ENCODE measurements around the gene PPP3CA. TPM values are rescaled to one million over a fixed set of nuclear protein-coding genes. Genes with fewer than 3 reads are reported as not detected.

The PPP3CA gene
- total RNA-seq, 1 experiment from 2014 or later: 15.5 TPM

- CTCF ChIA-PET: no interaction called here
- H3K27ac ChIP-seq (ENCODE audit: low read length): no peak overlapping the region
- no peak for ATAC-seq
- no peaks in the 10 kb centered on the region for H3K9me3 ChIP-seq (ENCODE audit: low read length)
- no peaks in the 10 kb centered on the region for H4K20me1 ChIP-seq (ENCODE audit: low read length)
- BruUV-seq (replicated peaks): no TSS peak
- no peak overlapping the region for H2AFZ ChIP-seq (ENCODE audit: low read length)
- POLR2A ChIA-PET (ENCODE audit: unreplicated experiment): no interaction called here
- H3K27me3 ChIP-seq (ENCODE audit: low read length): no peaks in the 10 kb centered on the region
- no peaks in the 10 kb centered on the region for H3K79me2 ChIP-seq (ENCODE audit: low read length)
- no peaks in the 10 kb centered on the region for H3K9me2 ChIP-seq (replicated peaks; ENCODE audit: low read length)
- no peaks in the 10 kb centered on the region for H3K36me3 ChIP-seq (ENCODE audit: low read depth, low read length)
- DNase-seq: no peak
- no peaks in the 10 kb centered on the region for H3F3A ChIP-seq (ENCODE audit: low read length, unreplicated experiment)
- H3K4me2 ChIP-seq (ENCODE audit: low read length): no peak overlapping the region
- H3K4me3 ChIP-seq (ENCODE audit: low read length): no peak overlapping the region
- H3K4me1 ChIP-seq (ENCODE audit: insufficient read depth, low read length): no peaks in the 10 kb centered on the region
- intact Hi-C loops (cut with micrococcal nuclease): no loop called here
- TF ChIP-seq EZH2 (IDR thresholded peaks at IDR 0.05; ENCODE audit: low read length, unreplicated experiment) (no peak), EZH2phosphoT487 (IDR thresholded peaks at IDR 0.05; ENCODE audit: borderline replicate concordance, low read length) (no peak)
- TF ChIP-seq, protein P1, sequence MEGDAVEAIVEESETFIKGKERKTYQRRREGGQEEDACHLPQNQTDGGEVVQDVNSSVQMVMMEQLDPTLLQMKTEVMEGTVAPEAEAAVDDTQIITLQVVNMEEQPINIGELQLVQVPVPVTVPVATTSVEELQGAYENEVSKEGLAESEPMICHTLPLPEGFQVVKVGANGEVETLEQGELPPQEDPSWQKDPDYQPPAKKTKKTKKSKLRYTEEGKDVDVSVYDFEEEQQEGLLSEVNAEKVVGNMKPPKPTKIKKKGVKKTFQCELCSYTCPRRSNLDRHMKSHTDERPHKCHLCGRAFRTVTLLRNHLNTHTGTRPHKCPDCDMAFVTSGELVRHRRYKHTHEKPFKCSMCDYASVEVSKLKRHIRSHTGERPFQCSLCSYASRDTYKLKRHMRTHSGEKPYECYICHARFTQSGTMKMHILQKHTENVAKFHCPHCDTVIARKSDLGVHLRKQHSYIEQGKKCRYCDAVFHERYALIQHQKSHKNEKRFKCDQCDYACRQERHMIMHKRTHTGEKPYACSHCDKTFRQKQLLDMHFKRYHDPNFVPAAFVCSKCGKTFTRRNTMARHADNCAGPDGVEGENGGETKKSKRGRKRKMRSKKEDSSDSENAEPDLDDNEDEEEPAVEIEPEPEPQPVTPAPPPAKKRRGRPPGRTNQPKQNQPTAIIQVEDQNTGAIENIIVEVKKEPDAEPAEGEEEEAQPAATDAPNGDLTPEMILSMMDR (conservative IDR thresholded peaks at IDR 0.05; ENCODE audit: low read depth, low read length): no peak
- H3K9ac ChIP-seq (ENCODE audit: low read length): no peak overlapping the region
Observed at GRCh38 chr4:101068115-101068514, 279.2 kb downstream of the PPP3CA start.

DNA sequence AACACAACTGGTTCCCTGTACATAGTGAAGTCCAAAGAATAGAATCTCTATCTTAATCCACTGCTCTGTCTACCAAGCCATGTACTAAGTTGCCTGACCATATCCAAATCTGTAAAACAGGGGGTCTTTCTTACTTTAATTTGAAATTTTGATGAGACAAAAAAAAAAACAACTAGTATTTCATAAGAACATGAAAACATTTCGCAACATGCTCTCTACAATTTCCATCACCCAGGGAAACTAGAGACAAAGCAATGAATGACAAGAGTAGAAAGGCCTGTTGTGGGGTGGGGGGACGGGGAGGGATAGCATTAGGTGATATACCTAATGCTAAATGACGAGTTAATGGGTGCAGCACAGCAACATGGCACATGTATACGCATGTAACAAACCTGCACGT is 279.9 kb downstream of the PPP3CA start:
- intact Hi-C loops (cut with micrococcal nuclease): no loop called here
- no peak overlapping the region for H2AFZ ChIP-seq (ENCODE audit: low read length)
- no peak overlapping the region for H3K4me3 ChIP-seq (ENCODE audit: low read length)
- H3K27ac ChIP-seq (ENCODE audit: low read length): no peak overlapping the region
- no peaks in the 10 kb centered on the region for H3K79me2 ChIP-seq (ENCODE audit: low read length)
- no peaks in the 10 kb centered on the region for H3K4me1 ChIP-seq (ENCODE audit: insufficient read depth, low read length)
- TF ChIP-seq, protein P1 (conservative IDR thresholded peaks at IDR 0.05; ENCODE audit: low read depth, low read length): no peak
- TF ChIP-seq EZH2phosphoT487 (IDR thresholded peaks at IDR 0.05; ENCODE audit: borderline replicate concordance, low read length): no peak
- no peak for TF ChIP-seq EZH2 (IDR thresholded peaks at IDR 0.05; ENCODE audit: low read length, unreplicated experiment)
- DNase-seq: no peak
- no peaks in the 10 kb centered on the region for H3K27me3 ChIP-seq (ENCODE audit: low read length)
- no peaks in the 10 kb centered on the region for H3K9me2 ChIP-seq (replicated peaks; ENCODE audit: low read length)
- no peak for ATAC-seq
- H3K9me3 ChIP-seq (ENCODE audit: low read length): no peaks in the 10 kb centered on the region
- H3K9ac ChIP-seq (ENCODE audit: low read length): no peak overlapping the region
- H4K20me1 ChIP-seq (ENCODE audit: low read length): no peaks in the 10 kb centered on the region
- no peak overlapping the region for H3K4me2 ChIP-seq (ENCODE audit: low read length)
- no peaks in the 10 kb centered on the region for H3K36me3 ChIP-seq (ENCODE audit: low read depth, low read length)
- ChIA-PET POLR2A (ENCODE audit: unreplicated experiment) (no interaction called here), CTCF (no interaction called here)
- no TSS peak for BruUV-seq (replicated peaks)
- no peaks in the 10 kb centered on the region for H3F3A ChIP-seq (ENCODE audit: low read length, unreplicated experiment)

DNA sequence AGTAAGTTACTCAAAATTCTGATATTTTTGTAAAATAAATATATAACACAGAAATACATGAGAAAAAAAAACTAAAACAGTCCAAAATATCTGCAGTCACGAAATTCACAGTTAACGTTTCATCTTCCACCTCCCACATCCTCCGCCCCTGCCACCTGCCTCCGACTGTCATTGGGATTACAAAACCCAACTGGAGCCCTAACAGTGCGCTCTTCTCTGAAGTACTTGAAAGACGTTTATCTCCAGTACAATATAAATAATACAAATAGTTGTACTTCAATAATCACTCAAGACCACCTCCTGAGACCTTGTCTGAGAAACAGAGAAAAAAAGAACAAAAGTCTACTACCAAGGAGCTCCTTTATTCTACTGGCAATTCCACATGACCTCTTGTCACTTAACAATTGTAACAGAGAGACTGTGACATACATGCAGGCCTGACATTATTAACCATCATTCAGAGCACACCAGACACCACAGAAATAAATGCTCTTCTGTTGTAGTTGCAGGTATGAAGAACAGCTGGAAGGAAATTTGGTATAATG is 280.6 kb downstream of the PPP3CA start:
- no peaks in the 10 kb centered on the region for H3K79me2 ChIP-seq (ENCODE audit: low read length)
- H4K20me1 ChIP-seq (ENCODE audit: low read length): no peaks in the 10 kb centered on the region
- no peaks in the 10 kb centered on the region for H3F3A ChIP-seq (ENCODE audit: low read length, unreplicated experiment)
- BruUV-seq (replicated peaks): no TSS peak
- DNase-seq (no peak), ATAC-seq (no peak)
- no peaks in the 10 kb centered on the region for H3K9me2 ChIP-seq (replicated peaks; ENCODE audit: low read length)
- ChIA-PET POLR2A (ENCODE audit: unreplicated experiment) (no interaction called here), CTCF (no interaction called here)
- intact Hi-C loops (cut with micrococcal nuclease): no loop called here
- no peak overlapping the region for H2AFZ ChIP-seq (ENCODE audit: low read length)
- no peaks in the 10 kb centered on the region for H3K27me3 ChIP-seq (ENCODE audit: low read length)
- no peaks in the 10 kb centered on the region for H3K4me1 ChIP-seq (ENCODE audit: insufficient read depth, low read length)
- no peaks in the 10 kb centered on the region for H3K9me3 ChIP-seq (ENCODE audit: low read length)
- no peak overlapping the region for H3K4me2 ChIP-seq (ENCODE audit: low read length)
- no peak overlapping the region for H3K9ac ChIP-seq (ENCODE audit: low read length)
- TF ChIP-seq EZH2phosphoT487 (IDR thresholded peaks at IDR 0.05; ENCODE audit: borderline replicate concordance, low read length) (no peak), EZH2 (IDR thresholded peaks at IDR 0.05; ENCODE audit: low read length, unreplicated experiment) (no peak)
- TF ChIP-seq, protein P1 (conservative IDR thresholded peaks at IDR 0.05; ENCODE audit: low read depth, low read length): no peak
- no peaks in the 10 kb centered on the region for H3K36me3 ChIP-seq (ENCODE audit: low read depth, low read length)
- no peak overlapping the region for H3K27ac ChIP-seq (ENCODE audit: low read length)
- H3K4me3 ChIP-seq (ENCODE audit: low read length): no peak overlapping the region
